ENCODE results near the gene ZFYVE28.

Gene ZFYVE28

DNA sequence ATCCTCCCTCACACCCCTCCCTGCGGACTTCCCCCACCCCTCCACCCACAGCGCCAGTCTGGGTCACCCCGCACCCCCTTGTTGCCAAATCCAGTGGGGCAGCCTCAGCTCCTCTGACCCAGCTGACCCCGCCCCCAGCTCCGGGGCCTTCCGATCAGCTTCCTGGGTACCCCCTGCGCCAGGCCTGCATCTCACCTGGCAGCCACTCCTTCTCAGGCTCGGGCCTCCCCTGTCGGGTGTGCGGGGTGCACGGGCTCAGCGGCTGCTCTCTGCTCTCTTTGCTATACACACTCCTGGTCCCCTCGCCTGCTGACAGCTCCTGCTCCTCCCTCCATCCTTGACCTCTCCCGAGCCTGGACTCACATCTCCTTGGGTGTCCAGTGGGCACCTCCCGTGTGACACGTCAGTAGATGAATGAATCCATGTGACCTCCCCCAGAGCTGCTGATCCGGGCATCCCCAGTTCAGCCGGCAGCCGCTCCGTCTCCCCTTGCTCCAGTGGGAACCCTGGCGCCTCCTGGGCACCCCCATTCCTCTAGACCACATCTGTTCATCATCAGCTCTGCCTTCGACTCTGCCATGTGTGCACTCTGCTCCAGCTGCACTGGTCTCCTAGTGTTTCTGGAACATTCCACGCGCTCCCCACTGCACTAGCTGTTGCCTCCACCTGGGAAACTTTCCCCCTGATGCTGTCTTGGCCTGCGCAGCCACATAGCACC is 10.2 kb upstream of the ZFYVE28 start:
- no peaks in the 10 kb centered on the region for H3K9me2 ChIP-seq (replicated peaks; ENCODE audit: control insufficient read depth, low read length)
- no peaks in the 10 kb centered on the region for H3K4me1 ChIP-seq (ENCODE audit: control insufficient read depth, low read length)
- no peak overlapping the region for H3K4me2 ChIP-seq (ENCODE audit: low read length)
- H3K4me3 ChIP-seq (ENCODE audit: low read length): no peak overlapping the region
- H3F3A ChIP-seq (ENCODE audit: control insufficient read depth, insufficient read depth): no peaks in the 10 kb centered on the region
- H3K27me3 ChIP-seq (ENCODE audit: control insufficient read depth, low read length): no peaks in the 10 kb centered on the region
- H3K27ac ChIP-seq (ENCODE audit: low read depth, low read length): no peak overlapping the region
- no peaks in the 10 kb centered on the region for H3K79me2 ChIP-seq (ENCODE audit: control insufficient read depth, low read length)
- H3K36me3 ChIP-seq (ENCODE audit: control insufficient read depth, low read length): no peaks in the 10 kb centered on the region
- no peaks in the 10 kb centered on the region for H4K20me1 ChIP-seq (ENCODE audit: control insufficient read depth, insufficient read depth, low read depth, low read length)
- TF ChIP-seq, protein P1, sequence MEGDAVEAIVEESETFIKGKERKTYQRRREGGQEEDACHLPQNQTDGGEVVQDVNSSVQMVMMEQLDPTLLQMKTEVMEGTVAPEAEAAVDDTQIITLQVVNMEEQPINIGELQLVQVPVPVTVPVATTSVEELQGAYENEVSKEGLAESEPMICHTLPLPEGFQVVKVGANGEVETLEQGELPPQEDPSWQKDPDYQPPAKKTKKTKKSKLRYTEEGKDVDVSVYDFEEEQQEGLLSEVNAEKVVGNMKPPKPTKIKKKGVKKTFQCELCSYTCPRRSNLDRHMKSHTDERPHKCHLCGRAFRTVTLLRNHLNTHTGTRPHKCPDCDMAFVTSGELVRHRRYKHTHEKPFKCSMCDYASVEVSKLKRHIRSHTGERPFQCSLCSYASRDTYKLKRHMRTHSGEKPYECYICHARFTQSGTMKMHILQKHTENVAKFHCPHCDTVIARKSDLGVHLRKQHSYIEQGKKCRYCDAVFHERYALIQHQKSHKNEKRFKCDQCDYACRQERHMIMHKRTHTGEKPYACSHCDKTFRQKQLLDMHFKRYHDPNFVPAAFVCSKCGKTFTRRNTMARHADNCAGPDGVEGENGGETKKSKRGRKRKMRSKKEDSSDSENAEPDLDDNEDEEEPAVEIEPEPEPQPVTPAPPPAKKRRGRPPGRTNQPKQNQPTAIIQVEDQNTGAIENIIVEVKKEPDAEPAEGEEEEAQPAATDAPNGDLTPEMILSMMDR (IDR thresholded peaks at IDR 0.05; ENCODE audit: low read depth, low read length, poor library complexity, severe bottlenecking): no peak
- TF ChIP-seq EZH2phosphoT487 (IDR thresholded peaks at IDR 0.05; ENCODE audit: borderline replicate concordance, low read length): no peak
- no peaks in the 10 kb centered on the region for H3K9me3 ChIP-seq (ENCODE audit: control insufficient read depth, insufficient read depth, low read length)

DNA sequence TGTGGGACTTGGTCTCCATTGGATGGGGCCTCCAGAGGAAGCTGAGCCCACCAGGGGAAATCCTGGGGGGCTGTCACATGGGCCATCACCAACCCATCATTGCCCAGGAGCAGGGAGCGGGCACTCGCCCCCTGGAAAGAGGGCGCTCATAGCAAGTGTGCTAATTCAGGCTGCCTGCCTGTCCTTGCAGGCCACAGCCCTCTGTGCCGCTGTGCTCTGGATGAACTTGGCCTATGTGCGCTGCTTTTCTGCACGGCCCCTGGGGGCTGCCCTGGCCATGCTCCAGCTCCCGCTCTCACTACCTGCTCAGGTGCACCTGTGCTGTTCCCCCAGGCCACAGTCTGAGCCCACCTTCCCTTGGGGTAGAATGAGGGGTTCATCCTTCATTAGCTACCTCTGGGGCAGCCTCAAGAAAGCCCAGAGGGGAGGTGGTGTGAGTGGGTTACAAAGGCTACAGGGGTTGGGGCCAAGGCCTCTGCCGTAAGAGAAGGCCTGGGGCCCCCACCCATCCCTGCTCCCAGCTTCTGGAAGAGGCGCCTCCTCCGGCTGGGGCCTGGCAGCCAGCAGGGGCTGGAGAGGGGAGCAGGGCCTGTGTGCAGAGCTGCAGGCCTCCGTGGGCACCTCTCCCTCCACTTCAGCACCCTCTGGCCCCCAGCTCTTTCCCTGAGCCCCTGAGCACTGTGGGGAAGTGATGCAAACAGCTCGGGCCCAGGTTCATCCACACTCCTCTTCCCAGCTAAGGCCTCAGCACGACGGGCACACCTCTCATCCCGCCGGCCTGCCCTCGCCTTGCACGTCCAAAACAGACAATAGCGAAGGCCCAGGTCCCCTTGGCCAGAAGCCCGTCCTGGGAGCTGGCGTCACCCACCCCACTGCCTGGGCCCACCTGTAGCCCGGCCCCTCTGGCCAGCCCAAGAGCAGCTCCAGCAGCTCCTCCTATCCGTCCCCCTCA is 9.2 kb upstream of the ZFYVE28 start:
- Histone ChIP-seq H3K9me3 (ENCODE audit: control insufficient read depth, insufficient read depth, low read length) (no peaks in the 10 kb centered on the region), H3K9me2 (replicated peaks; ENCODE audit: control insufficient read depth, low read length) (no peaks in the 10 kb centered on the region), H3K4me3 (ENCODE audit: low read length) (no peak overlapping the region), H3K27ac (ENCODE audit: low read depth, low read length) (no peak overlapping the region), H3K4me2 (ENCODE audit: low read length) (no peak overlapping the region), H3K36me3 (ENCODE audit: control insufficient read depth, low read length) (no peaks in the 10 kb centered on the region), H3F3A (ENCODE audit: control insufficient read depth, insufficient read depth) (no peaks in the 10 kb centered on the region), H3K79me2 (ENCODE audit: control insufficient read depth, low read length) (no peaks in the 10 kb centered on the region), H4K20me1 (ENCODE audit: control insufficient read depth, insufficient read depth, low read depth, low read length) (no peaks in the 10 kb centered on the region), H3K4me1 (ENCODE audit: control insufficient read depth, low read length) (no peaks in the 10 kb centered on the region), H3K27me3 (ENCODE audit: control insufficient read depth, low read length) (no peaks in the 10 kb centered on the region)
- TF ChIP-seq, protein P1 (IDR thresholded peaks at IDR 0.05; ENCODE audit: low read depth, low read length, poor library complexity, severe bottlenecking): no peak
- no peak for TF ChIP-seq EZH2phosphoT487 (IDR thresholded peaks at IDR 0.05; ENCODE audit: borderline replicate concordance, low read length)

DNA sequence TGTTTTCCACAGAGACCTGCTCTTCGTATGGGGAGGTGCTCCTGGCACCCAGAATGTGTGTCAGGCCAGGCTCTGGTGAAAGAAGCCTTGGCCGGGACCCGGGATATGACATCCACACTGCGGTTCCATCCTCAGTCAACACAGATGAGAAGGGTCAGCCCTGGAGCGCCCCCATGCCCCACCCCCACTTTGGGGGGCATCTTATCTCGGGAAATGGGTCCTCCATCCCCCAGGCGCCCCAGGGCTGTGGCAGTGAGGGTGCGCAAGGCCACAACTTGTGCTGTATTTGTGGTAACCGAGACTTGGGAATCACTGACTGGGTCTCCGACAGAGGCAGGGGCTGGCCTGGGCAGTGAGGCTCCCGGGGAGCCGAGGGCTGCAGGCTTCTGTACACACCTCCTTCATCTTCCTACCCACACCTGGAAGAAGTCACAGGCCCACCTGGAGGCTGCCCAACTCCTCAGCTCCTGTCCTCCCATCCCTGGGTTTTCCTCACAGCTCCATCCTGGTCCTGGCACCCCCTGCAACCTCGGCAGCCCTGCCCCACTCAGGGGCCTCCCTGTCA is 8.3 kb upstream of the ZFYVE28 start:
- Histone ChIP-seq H3K9me3 (ENCODE audit: control insufficient read depth, insufficient read depth, low read length) (no peaks in the 10 kb centered on the region), H4K20me1 (ENCODE audit: control insufficient read depth, insufficient read depth, low read depth, low read length) (no peaks in the 10 kb centered on the region), H3F3A (ENCODE audit: control insufficient read depth, insufficient read depth) (no peaks in the 10 kb centered on the region), H3K9me2 (replicated peaks; ENCODE audit: control insufficient read depth, low read length) (no peaks in the 10 kb centered on the region), H3K36me3 (ENCODE audit: control insufficient read depth, low read length) (no peaks in the 10 kb centered on the region), H3K27me3 (ENCODE audit: control insufficient read depth, low read length) (peaks cover 7% of the 10 kb centered on the region), H3K4me2 (ENCODE audit: low read length) (no peak overlapping the region), H3K79me2 (ENCODE audit: control insufficient read depth, low read length) (no peaks in the 10 kb centered on the region), H3K4me3 (ENCODE audit: low read length) (no peak overlapping the region), H3K4me1 (ENCODE audit: control insufficient read depth, low read length) (peaks cover 2% of the 10 kb centered on the region; the same call in 1 of the 2 replicates), H3K27ac (ENCODE audit: low read depth, low read length) (no peak overlapping the region)
- TF ChIP-seq EZH2phosphoT487 (IDR thresholded peaks at IDR 0.05; ENCODE audit: borderline replicate concordance, low read length): no peak
- TF ChIP-seq, protein P1 (IDR thresholded peaks at IDR 0.05; ENCODE audit: low read depth, low read length, poor library complexity, severe bottlenecking): no peak
